Neuron (in vitro differentiated cells): ENCODE data around the gene RREB1.

Experiments
- H2AFZ ChIP-seq: one replicate; pipeline ENCODE4 v1.6.1; 2013; ENCODE audit warnings: low read depth, mild to moderate bottlenecking, inconsistent platforms, low read length, moderate library complexity
- H3K27me3 ChIP-seq: one replicate; pipeline ENCODE4 v1.6.1; 2013; ENCODE audit warnings: low read length; ENCODE audit not compliant: insufficient read depth
- H3K36me3 ChIP-seq: one replicate; pipeline ENCODE4 v1.6.1; 2013; ENCODE audit warnings: low read length; ENCODE audit not compliant: insufficient read depth
- H3K4me1 ChIP-seq: one replicate; pipeline ENCODE4 v1.6.1; 2013; ENCODE audit warnings: low read length; ENCODE audit not compliant: insufficient read depth
- H3K4me3 ChIP-seq: 2 replicates; pipeline ENCODE4 v1.5.1; 2013; ENCODE audit warnings: mild to moderate bottlenecking, low read length, moderate library complexity
- H3K9me3 ChIP-seq: one replicate; pipeline ENCODE4 v1.6.1; 2013; ENCODE audit warnings: low read length

RREB1 gene

GRCh38 chr6:7207720-7208119, 100.0 kb downstream of the RREB1 start:
- Histone ChIP-seq H3K4me3 (no peak overlapping the region), H3K9me3 (no peaks in the 10 kb centered on the region), H3K4me1 (no peaks in the 10 kb centered on the region), H3K27me3 (no peaks in the 10 kb centered on the region), H3K36me3 (peaks cover 32% of the 10 kb centered on the region), H2AFZ (no peak overlapping the region)

- Histone ChIP-seq H2AFZ (no peak overlapping the region), H3K4me1 (peaks cover 8% of the 10 kb centered on the region), H3K36me3 (peaks cover 45% of the 10 kb centered on the region), H3K4me3 (no peak overlapping the region), H3K9me3 (no peaks in the 10 kb centered on the region), H3K27me3 (no peaks in the 10 kb centered on the region)
Observed at GRCh38 chr6:7213416-7213815, 105.7 kb downstream of the RREB1 start.

- Histone ChIP-seq H3K36me3 (peaks cover 48% of the 10 kb centered on the region), H3K9me3 (no peaks in the 10 kb centered on the region)
Observed at GRCh38 chr6:7214468-7214867, 106.7 kb downstream of the RREB1 start.

GRCh38 chr6:7215131-7215530, 107.4 kb downstream of the RREB1 start:
- no peaks in the 10 kb centered on the region for H3K27me3 ChIP-seq

More at GRCh38 chr6:7214468-7214867, 106.7 kb downstream of the RREB1 start:
- no peak overlapping the region for H2AFZ ChIP-seq
- no peak overlapping the region for H3K4me3 ChIP-seq
- peaks cover 8% of the 10 kb centered on the region for H3K4me1 ChIP-seq
- H3K27me3 ChIP-seq = no peaks in the 10 kb centered on the region

GRCh38 chr6:7215798-7216231, 108.1 kb downstream of the RREB1 start:
- H3K4me1 ChIP-seq = peaks cover 8% of the 10 kb centered on the region
- peaks cover 47% of the 10 kb centered on the region for H3K36me3 ChIP-seq

More at GRCh38 chr6:7215131-7215530, 107.4 kb downstream of the RREB1 start:
- Histone ChIP-seq H3K4me1 (peaks cover 8% of the 10 kb centered on the region), H3K9me3 (no peaks in the 10 kb centered on the region), H3K36me3 (peaks cover 50% of the 10 kb centered on the region), H3K4me3 (no peak overlapping the region), H2AFZ (no peak overlapping the region)

GRCh38 chr6:7216941-7217621, 109.3 kb downstream of the RREB1 start:
- H3K9me3 ChIP-seq = no peaks in the 10 kb centered on the region
- H3K4me3 ChIP-seq = no peak overlapping the region
- H3K4me1 ChIP-seq = peaks cover 8% of the 10 kb centered on the region
- no peak overlapping the region for H2AFZ ChIP-seq
- no peaks in the 10 kb centered on the region for H3K27me3 ChIP-seq
- peaks cover 37% of the 10 kb centered on the region for H3K36me3 ChIP-seq

More at GRCh38 chr6:7215798-7216231, 108.1 kb downstream of the RREB1 start:
- Histone ChIP-seq H3K4me3 (no peak overlapping the region), H3K27me3 (no peaks in the 10 kb centered on the region), H3K9me3 (no peaks in the 10 kb centered on the region), H2AFZ (no peak overlapping the region)

- H3K27me3 ChIP-seq = no peaks in the 10 kb centered on the region
- H3K4me1 ChIP-seq = peaks cover 8% of the 10 kb centered on the region
- no peaks in the 10 kb centered on the region for H3K9me3 ChIP-seq
- no peak overlapping the region for H3K4me3 ChIP-seq
- H2AFZ ChIP-seq = no peak overlapping the region
- peaks cover 27% of the 10 kb centered on the region for H3K36me3 ChIP-seq
Observed at GRCh38 chr6:7218406-7218988, 110.7 kb downstream of the RREB1 start.

- Histone ChIP-seq H3K4me3 (no peak overlapping the region), H3K9me3 (no peaks in the 10 kb centered on the region), H2AFZ (no peak overlapping the region), H3K36me3 (peaks cover 22% of the 10 kb centered on the region), H3K4me1 (peaks cover 8% of the 10 kb centered on the region), H3K27me3 (no peaks in the 10 kb centered on the region)
Observed at GRCh38 chr6:7219310-7219709, 111.5 kb downstream of the RREB1 start.

GRCh38 chr6:7222197-7222596, 114.4 kb downstream of the RREB1 start:
- Histone ChIP-seq H3K27me3 (no peaks in the 10 kb centered on the region), H3K36me3 (peaks cover 28% of the 10 kb centered on the region), H3K4me3 (no peak overlapping the region), H3K4me1 (peaks cover 3% of the 10 kb centered on the region), H2AFZ (no peak overlapping the region), H3K9me3 (no peaks in the 10 kb centered on the region)

GRCh38 chr6:7224731-7225130, 117.0 kb downstream of the RREB1 start:
- Histone ChIP-seq H3K27me3 (no peaks in the 10 kb centered on the region), H3K4me1 (no peaks in the 10 kb centered on the region), H3K36me3 (peaks cover 36% of the 10 kb centered on the region), H2AFZ (no peak overlapping the region), H3K9me3 (no peaks in the 10 kb centered on the region), H3K4me3 (no peak overlapping the region)

- H3K9me3 ChIP-seq = no peaks in the 10 kb centered on the region
- no peak overlapping the region for H3K4me3 ChIP-seq
- no peaks in the 10 kb centered on the region for H3K4me1 ChIP-seq
- H3K27me3 ChIP-seq = no peaks in the 10 kb centered on the region
- no peak overlapping the region for H2AFZ ChIP-seq
- peaks cover 61% of the 10 kb centered on the region for H3K36me3 ChIP-seq
Observed at GRCh38 chr6:7228662-7229375, 121.1 kb downstream of the RREB1 start.

GRCh38 chr6:7229376-7230326, 121.9 kb downstream of the RREB1 start:
- Histone ChIP-seq H3K4me3 (no peak overlapping the region), H3K36me3 (peaks cover 61% of the 10 kb centered on the region), H3K9me3 (no peaks in the 10 kb centered on the region), H3K4me1 (no peaks in the 10 kb centered on the region), H2AFZ (no peak overlapping the region), H3K27me3 (no peaks in the 10 kb centered on the region)
